Measurements from ENCODE around the gene TMEM141.

GRCh38 chr9:136751244-136751643, 39.9 kb upstream of the TMEM141 start:
- TF ChIP-seq CTCF (IDR thresholded peaks at IDR 0.05; ENCODE audit: borderline replicate concordance, extremely low read depth, low read length, poor library complexity, severe bottlenecking) (no peak), EZH2 (IDR thresholded peaks at IDR 0.05; ENCODE audit: borderline replicate concordance, low read depth, low read length, severe bottlenecking) (no peak)
